ENCODE results near the gene FNIP1. TPM values are rescaled to one million over a fixed set of nuclear protein-coding genes. Genes with fewer than 3 reads are reported as not detected.

FNIP1 gene
- total and polyA plus RNA-seq, 9 of the 15 experiments (the other 6 are each of a cell fraction or from before 2014, with no cell fraction given) = 5.0 to 32.8 (median 18.4) TPM

- TF ChIP-seq, protein P1, sequence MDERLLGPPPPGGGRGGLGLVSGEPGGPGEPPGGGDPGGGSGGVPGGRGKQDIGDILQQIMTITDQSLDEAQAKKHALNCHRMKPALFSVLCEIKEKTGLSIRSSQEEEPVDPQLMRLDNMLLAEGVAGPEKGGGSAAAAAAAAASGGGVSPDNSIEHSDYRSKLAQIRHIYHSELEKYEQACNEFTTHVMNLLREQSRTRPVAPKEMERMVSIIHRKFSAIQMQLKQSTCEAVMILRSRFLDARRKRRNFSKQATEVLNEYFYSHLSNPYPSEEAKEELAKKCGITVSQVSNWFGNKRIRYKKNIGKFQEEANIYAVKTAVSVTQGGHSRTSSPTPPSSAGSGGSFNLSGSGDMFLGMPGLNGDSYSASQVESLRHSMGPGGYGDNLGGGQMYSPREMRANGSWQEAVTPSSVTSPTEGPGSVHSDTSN (CRISPR knock-in tag; IDR thresholded peaks at IDR 0.05; ENCODE audit: low read depth) = no peak
- TF ChIP-seq, protein P1 (tag; conservative IDR thresholded peaks at IDR 0.05; ENCODE audit: low read depth) = no peak; the same call in 1 of the 2 replicates
- TF ChIP-seq TCF7L2 (IDR thresholded peaks at IDR 0.05; ENCODE audit: low read depth, low read length) = peak; percentile 54; the same call in 1 of the 2 replicates
- TF ChIP-seq HLTF (IDR thresholded peaks at IDR 0.05) = no peak
- no peak for TF ChIP-seq RBM39 (optimal IDR thresholded peaks at IDR 0.05; ENCODE audit: low read depth, low read length)
- TF ChIP-seq NEUROD1 (IDR thresholded peaks at IDR 0.05; ENCODE audit: borderline replicate concordance, low read depth, low read length, partially characterized antibody) = no peak
- no peak for TF ChIP-seq ZNF121 (CRISPR knock-in tag; conservative IDR thresholded peaks at IDR 0.05)
- TF ChIP-seq EZH2 (IDR thresholded peaks at IDR 0.05; ENCODE audit: borderline replicate concordance, low read depth, low read length) = no peak
- TF ChIP-seq PRDM10 (IDR thresholded peaks at IDR 0.05; ENCODE audit: partially characterized antibody) = peak; percentile 39
- TF ChIP-seq MBD2 (IDR thresholded peaks at IDR 0.05; ENCODE audit: borderline replicate concordance, low read depth) = peak; percentile 44; the same call in 1 of the 2 replicates
- no peak for TF ChIP-seq ZNF212 (CRISPR knock-in tag; IDR thresholded peaks at IDR 0.05)
- TF ChIP-seq NFIC (IDR thresholded peaks at IDR 0.05) = peak; percentile 69
- peak; percentile 81 for TF ChIP-seq MTA1 (IDR thresholded peaks at IDR 0.05; ENCODE audit: borderline replicate concordance)
- TF ChIP-seq NFYB (IDR thresholded peaks at IDR 0.05; ENCODE audit: extremely low read depth, insufficient read length) = no peak
- TF ChIP-seq BDP1 (IDR thresholded peaks at IDR 0.05; ENCODE audit: insufficient read depth, insufficient read length) = no peak
- TF ChIP-seq COPS2 (conservative IDR thresholded peaks at IDR 0.05) = no peak
- TF ChIP-seq MYC (IDR thresholded peaks at IDR 0.05; ENCODE audit: low read depth, low read length) = peak; percentile 83
- peak; percentile 77; the same call in 1 of the 2 replicates for TF ChIP-seq MYC (CRISPR knock-in tag; IDR thresholded peaks at IDR 0.05; ENCODE audit: borderline replicate concordance, low read depth)
- TF ChIP-seq TGIF2 (CRISPR knock-in tag; IDR thresholded peaks at IDR 0.05) = no peak
- peak; percentile 92 for TF ChIP-seq USF1 (CRISPR knock-in tag; IDR thresholded peaks at IDR 0.05)
- TF ChIP-seq ZKSCAN1 (IDR thresholded peaks at IDR 0.05; ENCODE audit: low read depth, low read length) = peak; percentile 16; the same call in 1 of the 2 replicates
Measured at GRCh38 chr5:131634996-131635683, 161.7 kb downstream of the FNIP1 start, which contains the start of gene RAPGEF6 (continued).

All from K562 (cell line).